B cell (primary cell): ENCODE results near the gene DIS3L2. TPM values are rescaled to one million over a fixed set of nuclear protein-coding genes. Genes with fewer than 3 reads are reported as not detected.

Source experiments
- ATAC-seq: fragments of 200-7000 bp; cut with Tn5 transposase; one replicate; pipeline ENCODE4 v1.10.0; 2021; ENCODE audit warnings: low read depth, mild to moderate bottlenecking, moderate number of reproducible peaks, moderate library complexity
- CTCF ChIA-PET: fragments of 350-600 bp; sonication (Branson Sonifier 250); formaldehyde crosslinking; loops from one replicate; lab custom pipeline; 2021; ENCODE audit warnings: antibody characterized with exemption, inconsistent platforms; lab: Charles Lee
- POLR2A ChIA-PET: fragments of 350-600 bp; sonication (Branson Sonifier 250); formaldehyde crosslinking; loops from one replicate; lab custom pipeline; 2021; ENCODE audit warnings: antibody characterized with exemption; lab: Charles Lee
- DNase-seq: peaks from one replicate; pipeline ENCODE4 v3.0.0; 2013
- H2AFZ ChIP-seq: 2 replicates; pipeline ENCODE4 v1.6.1; 2012; ENCODE audit warnings: mild to moderate bottlenecking, low read depth, low read length; ENCODE audit not compliant: insufficient read depth, poor library complexity, severe bottlenecking
- H3K27ac ChIP-seq, 2 donors: 1 replicate in 1 of 2; 2 replicates in 1 of 2; pipeline ENCODE4 v1.5.1; 2012 to 2013; ENCODE audit warnings: low read length in 2 of 2, mild to moderate bottlenecking in 2 of 2, moderate library complexity in 1 of 2
- H3K27me3 ChIP-seq, 4 experiments: fragments of 200-600 bp in 1 of 4; sonication (generic) in 1 of 4; replicated peaks in 1 of 4; 1 replicate in 2 of 4; 2 replicates in 2 of 4; pipeline versions ENCODE4 v1.6.1 to v1.7.0; 2013 to 2016; ENCODE audit warnings: low read length in 3 of 4, mild to moderate bottlenecking in 2 of 4, mixed read lengths in 1 of 4, moderate library complexity in 1 of 4; ENCODE audit not compliant: insufficient read depth in 4 of 4, control insufficient read depth in 3 of 4; ENCODE audit errors: control extremely low read depth in 1 of 4
- H3K36me3 ChIP-seq, 2 experiments: replicated peaks in 1 of 2; 1 replicate in 1 of 2; 2 replicates in 1 of 2; pipeline versions ENCODE4 v1.6.1 to v1.7.1; 2013; ENCODE audit warnings: low read length in 1 of 2; ENCODE audit not compliant: insufficient read depth in 2 of 2, control insufficient read depth in 1 of 2; ENCODE audit errors: control extremely low read depth in 1 of 2, extremely low read depth in 1 of 2
- H3K4me1 ChIP-seq, 2 donors: fragments of 200-600 bp in 1 of 2; sonication (generic) in 1 of 2; 1 replicate in 1 of 2; 2 replicates in 1 of 2; pipeline versions ENCODE4 v1.5.1 to v1.6.1; 2013 to 2017; ENCODE audit warnings: low read length in 2 of 2; ENCODE audit not compliant: control insufficient read depth in 2 of 2, insufficient read depth in 2 of 2
- H3K4me2 ChIP-seq: replicated peaks from 2 replicates; pipeline ENCODE3; 2012; ENCODE audit warnings: mild to moderate bottlenecking, low read depth, low read length; ENCODE audit not compliant: poor library complexity, severe bottlenecking
- H3K4me3 ChIP-seq, 5 experiments: fragments of 200-600 bp in 1 of 5; sonication (generic) in 1 of 5; 1 replicate in 3 of 5; 2 replicates in 2 of 5; pipeline versions ENCODE4 v1.5.1 to v1.7.0; 2011 to 2016; ENCODE audit warnings: low read length in 4 of 5, mild to moderate bottlenecking in 4 of 5, low read depth in 2 of 5, control low read depth in 1 of 5, moderate library complexity in 1 of 5; ENCODE audit not compliant: insufficient read depth in 1 of 5; ENCODE audit errors: control extremely low read depth in 1 of 5, extremely low read depth in 1 of 5
- H3K79me2 ChIP-seq: fragments of 200-600 bp; sonication (generic); one replicate; pipeline ENCODE4 v1.6.0; 2016; ENCODE audit warnings: low read length; ENCODE audit not compliant: control insufficient read depth, insufficient read depth
- H3K9ac ChIP-seq: fragments of 200-600 bp; sonication (generic); 2 replicates; pipeline ENCODE4 v1.6.1; 2017; ENCODE audit warnings: mild to moderate bottlenecking, low read length, moderate library complexity
- H3K9me3 ChIP-seq, 3 donors: one replicate each; pipeline versions ENCODE4 v1.6.1 to v1.7.1; 2013; ENCODE audit warnings: low read length in 2 of 3; ENCODE audit not compliant: control insufficient read depth in 2 of 3, insufficient read depth in 1 of 3; ENCODE audit errors: control extremely low read depth in 1 of 3
- H4K20me1 ChIP-seq: 2 replicates; pipeline ENCODE4 v1.6.0; 2012; ENCODE audit warnings: mild to moderate bottlenecking, low read length; ENCODE audit not compliant: insufficient read depth, control insufficient read depth, poor library complexity, severe bottlenecking
- H3K27ac Mint-ChIP-seq: one replicate; pipeline ENCODE4 v1.8.0; 2021; ENCODE audit warnings: mixed read lengths
- H3K27me3 Mint-ChIP-seq: one replicate; pipeline ENCODE4 v1.8.0; 2021; ENCODE audit warnings: mixed read lengths
- H3K4me1 Mint-ChIP-seq: one replicate; pipeline ENCODE4 v1.8.0; 2021; ENCODE audit warnings: mixed read lengths
- H3K4me3 Mint-ChIP-seq: one replicate; pipeline ENCODE4 v1.8.0; 2021; ENCODE audit warnings: mixed read lengths
- H3K9me3 Mint-ChIP-seq: one replicate; pipeline ENCODE4 v1.8.0; 2022; ENCODE audit warnings: mixed read lengths; ENCODE audit not compliant: insufficient read depth
- CTCF ChIP-seq: fragments of 200-600 bp; IDR thresholded peaks from one replicate; pipeline ENCODE4 v1.8.0; 2022; ENCODE audit warnings: antibody characterized with exemption, mild to moderate bottlenecking
- EZH2 ChIP-seq: IDR thresholded peaks from 2 replicates; pipeline ENCODE4 v1.6.1; 2012; ENCODE audit warnings: borderline replicate concordance, low read depth, mild to moderate bottlenecking, moderate library complexity, low read length; ENCODE audit not compliant: insufficient read depth, poor library complexity, severe bottlenecking
- WGBS: methylation state at CpG from one replicate; pipeline ENCODE4 v1.1.5; 2013; ENCODE audit warnings: missing lambda C conversion rate; ENCODE audit not compliant: insufficient coverage; 5-methylcytosine and 5-hydroxymethylcytosine counted together
- intact Hi-C: fragments of 100-400 bp; cut with micrococcal nuclease; formaldehyde crosslinking; loops from one replicate; pipeline ENCODE4 v1.10.0; 2022
- polyA plus RNA-seq: library from polyadenylated mRNA; depleted of rRNA; stranded (reverse); fragments of >200 nt; gene quantifications from 2 replicates; pipeline ENCODE4 v1.2.3, GENCODE V29; 2012
- total RNA-seq, 2 donors: library from RNA; stranded (reverse); fragments of 120-200 nt in 1 of 2; gene quantifications; 1 replicate in 1 of 2; 2 replicates in 1 of 2; pipeline versions ENCODE4 v1.2.3 to v1.2.4, GENCODE V29; 2013 to 2022

Gene DIS3L2
- total and polyA plus RNA-seq, 2 donors (not counting 1 experiment from before 2014, with no cell fraction given) = 34.5 to 70.1 TPM

DNA sequence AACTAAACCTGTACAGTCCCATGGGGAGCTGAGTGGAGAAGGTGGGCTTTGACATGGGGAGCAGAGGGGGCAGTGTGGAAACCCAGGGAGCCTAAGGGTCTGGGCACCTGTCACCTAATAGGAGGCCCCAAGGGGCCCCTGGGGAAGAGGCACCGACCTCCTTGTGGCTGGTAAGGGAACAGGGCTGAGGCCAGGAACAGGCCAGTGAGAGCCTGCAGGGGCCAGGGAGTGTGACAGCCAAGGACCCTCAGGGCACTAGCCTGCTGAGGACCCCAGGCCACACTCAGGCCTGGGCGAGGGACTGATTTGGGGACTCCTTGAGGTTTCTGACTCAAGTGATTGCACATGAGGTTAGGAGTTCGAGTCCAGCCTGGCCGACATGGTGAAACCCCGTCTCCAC is 392.6 kb downstream of the DIS3L2 start:
- no peaks in the 10 kb centered on the region for H3K79me2 ChIP-seq
- H3K27ac ChIP-seq = no peak overlapping the region
- H4K20me1 ChIP-seq = no peaks in the 10 kb centered on the region
- peaks cover 20% of the 10 kb centered on the region for H3K27me3 Mint-ChIP-seq
- POLR2A ChIA-PET = no interaction called here
- no peak for DNase-seq
- 91% methylated on average over 5 of the region's 5 CpGs for WGBS
- peaks cover 0 to 8% of the 10 kb centered on the region in 2 donors for H3K4me1 ChIP-seq
- H3K27ac Mint-ChIP-seq = no peak overlapping the region
- H3K36me3 ChIP-seq = no peaks in the 10 kb centered on the region
- no peak overlapping the region for H2AFZ ChIP-seq
- no peak overlapping the region for H3K4me3 ChIP-seq
- TF ChIP-seq CTCF = no peak
- TF ChIP-seq EZH2 = no peak
- H3K9me3 Mint-ChIP-seq = no peaks in the 10 kb centered on the region
- H3K27me3 ChIP-seq = peaks cover 0 to 49% (median 17%) of the 10 kb centered on the region in 4 experiments
- peaks cover 0 to 21% (median 0%) of the 10 kb centered on the region in 3 donors for H3K9me3 ChIP-seq
- no peaks in the 10 kb centered on the region for H3K4me1 Mint-ChIP-seq
- H3K4me3 Mint-ChIP-seq = no peak overlapping the region
- intact Hi-C loops = no loop called here
- ATAC-seq = no peak
- CTCF ChIA-PET = no interaction called here
- no peak overlapping the region for H3K9ac ChIP-seq
- no peak overlapping the region for H3K4me2 ChIP-seq

DNA sequence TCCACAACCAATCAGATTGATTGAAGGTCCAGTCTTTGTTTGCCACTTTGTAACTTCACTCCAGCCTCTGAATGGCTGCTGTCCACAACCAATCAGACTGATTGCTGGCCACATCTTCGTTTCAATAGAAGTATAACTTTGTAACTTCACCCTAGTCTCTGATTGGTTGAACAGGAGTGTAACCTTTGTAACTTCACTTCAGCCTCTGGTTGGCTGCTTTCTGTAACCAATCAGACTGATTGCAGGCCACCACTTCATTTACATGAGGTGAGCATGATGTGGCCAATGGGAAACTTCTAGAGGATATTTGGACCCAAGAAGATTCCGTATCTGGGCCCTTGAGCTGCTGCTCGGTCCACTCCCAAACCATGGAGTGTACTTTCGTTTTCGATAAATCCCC is 400.1 kb downstream of the DIS3L2 start:
- ChIA-PET CTCF (no interaction called here), POLR2A (no interaction called here)
- H3K27ac Mint-ChIP-seq = no peak overlapping the region
- no peak for ATAC-seq
- Histone ChIP-seq H3K36me3 (no peaks in the 10 kb centered on the region), H3K79me2 (no peaks in the 10 kb centered on the region), H3K27me3 (no peaks in the 10 kb centered on the region), H3K9ac (no peak overlapping the region), H3K27ac (no peak overlapping the region), H3K4me2 (no peak overlapping the region), H3K4me3 (no peak overlapping the region), H2AFZ (no peak overlapping the region), H4K20me1 (no peaks in the 10 kb centered on the region), H3K9me3 (peaks cover 0 to 14% (median 0%) of the 10 kb centered on the region in 3 donors), H3K4me1 (peaks cover 10% of the 10 kb centered on the region in 2 donors)
- no peak overlapping the region for H3K4me3 Mint-ChIP-seq
- TF ChIP-seq CTCF (no peak), EZH2 (no peak)
- peaks cover 13% of the 10 kb centered on the region for H3K4me1 Mint-ChIP-seq
- H3K9me3 Mint-ChIP-seq = no peaks in the 10 kb centered on the region
- no peaks in the 10 kb centered on the region for H3K27me3 Mint-ChIP-seq
- intact Hi-C loops = no loop called here
- DNase-seq = no peak
- 100% methylated on average over 4 of the region's 5 CpGs for WGBS
